Measurements from ENCODE around the gene CCM2L.

Gene CCM2L

DNA sequence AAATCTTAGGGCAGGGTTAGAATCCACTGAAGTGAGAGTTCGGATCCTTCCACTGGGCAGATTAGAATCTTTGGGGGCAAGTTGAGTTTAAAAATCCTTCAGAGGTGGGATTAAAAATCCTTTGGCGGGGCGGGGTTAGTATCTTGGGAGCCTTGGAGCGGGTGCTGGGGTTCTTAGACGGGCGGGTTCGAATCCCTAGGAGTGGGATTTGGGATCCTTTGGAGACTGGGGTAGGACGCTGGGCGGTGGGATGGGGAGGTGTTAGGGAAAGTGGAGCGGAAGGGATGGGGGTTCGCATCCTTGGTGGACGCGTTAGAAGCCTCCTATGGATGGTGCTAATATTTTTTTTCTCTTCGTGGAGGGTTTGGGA is 41.5 kb downstream of the CCM2L start:
- peaks cover 12% of the 10 kb centered on the region for H3K27me3 ChIP-seq (ENCODE audit: insufficient read depth, insufficient read length)
- no peak for TF ChIP-seq SUZ12 (IDR thresholded peaks at IDR 0.05; ENCODE audit: extremely low read depth, insufficient read depth, insufficient read length)
- TF ChIP-seq ZNF274 (IDR thresholded peaks at IDR 0.05; ENCODE audit: low read depth, low read length): no peak
- TF ChIP-seq YY1 (IDR thresholded peaks at IDR 0.05; ENCODE audit: insufficient read depth, insufficient read length): no peak
- no peak for DNase-seq (ENCODE audit: low read depth, low spot score)
- H3K9me3 ChIP-seq (ENCODE audit: insufficient read depth, low read length): no peaks in the 10 kb centered on the region
- peak overlapping the region; percentile 70 for H3K9ac ChIP-seq (ENCODE audit: insufficient read length, low read depth)
- H3K4me3 ChIP-seq (ENCODE audit: insufficient read length, low read depth): peak overlapping the region; percentile 55
- H3K36me3 ChIP-seq (ENCODE audit: insufficient read depth, insufficient read length, low read length): no peaks in the 10 kb centered on the region
- peaks cover 3% of the 10 kb centered on the region for H3K4me1 ChIP-seq (ENCODE audit: insufficient read depth, insufficient read length)

DNA sequence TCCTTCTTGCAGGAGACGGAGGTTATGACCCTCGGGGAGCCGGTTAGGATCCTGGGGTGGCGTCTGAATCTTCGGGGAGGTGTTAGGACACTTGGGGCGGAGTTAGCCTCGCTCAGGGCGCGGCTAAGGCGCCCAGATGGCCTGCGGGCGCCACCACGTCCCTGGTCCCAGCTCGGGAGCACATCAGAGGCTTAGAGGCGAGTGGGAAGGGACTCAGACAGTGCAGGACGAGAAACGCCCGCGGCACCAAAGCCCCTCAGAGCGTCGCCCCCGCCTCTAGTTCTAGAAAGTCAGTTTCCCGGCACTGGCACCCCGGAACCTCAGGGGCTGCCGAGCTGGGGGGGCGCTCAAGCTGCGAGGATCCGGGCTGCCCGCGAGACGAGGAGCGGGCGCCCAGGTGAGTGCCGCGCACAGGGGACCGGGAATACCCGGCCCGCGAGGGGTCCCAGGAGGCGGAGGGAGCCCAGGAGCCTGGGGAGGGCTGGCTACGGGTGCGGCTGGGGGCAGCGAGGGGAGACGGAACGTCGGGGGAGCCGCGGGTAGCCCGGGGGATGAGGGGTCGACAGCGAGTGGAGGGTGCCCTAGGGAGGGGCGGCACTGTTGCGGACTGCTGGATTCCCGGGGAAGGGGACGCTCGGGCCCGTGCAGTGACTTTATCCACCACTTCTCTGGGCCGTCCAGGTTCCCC is 42.0 kb downstream of the CCM2L start, which contains the start of gene HCK:
TSS of gene HCK (plus strand) at position 153 of the 688 bp plus-strand sequence.
- Histone ChIP-seq H3K9me3 (ENCODE audit: insufficient read depth, low read length) (no peaks in the 10 kb centered on the region), H3K4me1 (ENCODE audit: insufficient read depth, insufficient read length) (peaks cover 3% of the 10 kb centered on the region), H3K9ac (ENCODE audit: insufficient read length, low read depth) (peak within 1 kb of the TSS; percentile 70), H3K4me3 (ENCODE audit: insufficient read length, low read depth) (peak within 1 kb of the TSS; percentile 55), H3K36me3 (ENCODE audit: insufficient read depth, insufficient read length, low read length) (no peaks in the 10 kb centered on the region), H3K27me3 (ENCODE audit: insufficient read depth, insufficient read length) (peaks cover 12% of the 10 kb centered on the region)
- DNase-seq (ENCODE audit: low read depth, low spot score): no peak
- no peak for TF ChIP-seq YY1 (IDR thresholded peaks at IDR 0.05; ENCODE audit: insufficient read depth, insufficient read length)

DNA sequence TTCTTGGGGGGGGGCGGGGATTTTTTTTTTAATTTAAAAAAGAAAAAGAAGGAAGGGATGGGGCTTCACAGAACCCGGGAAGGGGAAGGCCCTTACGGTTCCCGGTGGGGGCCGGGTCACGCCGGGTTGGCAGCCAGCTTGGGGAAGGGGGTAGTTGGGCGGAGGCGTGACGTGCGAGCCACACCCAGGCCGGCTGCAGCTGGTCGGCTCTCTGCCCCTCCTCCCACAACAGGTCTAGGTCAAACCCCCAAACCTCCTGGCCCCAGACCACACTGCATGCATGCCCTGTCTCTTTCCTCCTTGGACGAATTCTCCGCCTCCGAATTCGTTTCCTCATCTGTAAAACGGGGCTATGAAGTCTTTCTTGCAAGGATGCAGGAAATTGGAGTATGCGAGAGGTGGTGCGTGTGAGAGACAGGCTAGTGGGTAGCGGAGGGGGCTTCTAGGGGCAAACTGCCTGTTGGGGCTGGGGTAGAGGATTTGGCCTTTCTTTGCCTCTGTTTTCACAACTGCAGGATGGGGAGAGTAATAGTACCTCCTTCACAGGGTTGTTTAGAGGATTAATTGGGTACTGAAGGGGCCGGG is 42.6 kb downstream of the CCM2L start:
- no peaks in the 10 kb centered on the region for H3K36me3 ChIP-seq (ENCODE audit: insufficient read depth, insufficient read length, low read length)
- H3K27me3 ChIP-seq (ENCODE audit: insufficient read depth, insufficient read length): peaks cover 12% of the 10 kb centered on the region
- TF ChIP-seq YY1 (IDR thresholded peaks at IDR 0.05; ENCODE audit: insufficient read depth, insufficient read length): no peak
- no peak for TF ChIP-seq SUZ12 (IDR thresholded peaks at IDR 0.05; ENCODE audit: extremely low read depth, insufficient read depth, insufficient read length)
- no peak for TF ChIP-seq ZNF274 (IDR thresholded peaks at IDR 0.05; ENCODE audit: low read depth, low read length)
- no peaks in the 10 kb centered on the region for H3K9me3 ChIP-seq (ENCODE audit: insufficient read depth, low read length)
- H3K4me1 ChIP-seq (ENCODE audit: insufficient read depth, insufficient read length): peaks cover 3% of the 10 kb centered on the region
- peak overlapping the region; percentile 55 for H3K4me3 ChIP-seq (ENCODE audit: insufficient read length, low read depth)
- peak overlapping the region; percentile 70 for H3K9ac ChIP-seq (ENCODE audit: insufficient read length, low read depth)
- DNase-seq (ENCODE audit: low read depth, low spot score): no peak

DNA sequence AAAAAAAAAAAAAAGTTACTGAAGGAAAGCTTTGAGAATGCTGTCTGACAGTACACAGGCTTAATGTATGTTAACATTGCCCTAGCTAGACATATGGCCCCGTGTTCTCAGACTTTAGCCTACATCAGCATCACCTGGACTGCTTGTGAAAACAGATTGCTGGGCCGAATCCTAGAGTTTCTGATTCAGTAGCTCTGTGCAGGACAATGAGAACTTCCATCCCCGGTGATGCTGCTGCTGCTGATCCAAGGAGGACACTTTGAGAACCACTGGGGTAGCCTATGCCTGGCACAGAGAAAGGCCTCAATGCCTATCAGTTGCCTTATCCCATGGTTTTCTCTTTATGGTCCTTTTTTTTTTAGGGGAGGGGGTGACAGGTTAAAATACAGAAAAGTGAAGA is 43.4 kb downstream of the CCM2L start:
- no peak for DNase-seq (ENCODE audit: low read depth, low spot score)
- H3K36me3 ChIP-seq (ENCODE audit: insufficient read depth, insufficient read length, low read length): no peaks in the 10 kb centered on the region
- H3K9me3 ChIP-seq (ENCODE audit: insufficient read depth, low read length): no peaks in the 10 kb centered on the region
- H3K4me3 ChIP-seq (ENCODE audit: insufficient read length, low read depth): no peak overlapping the region
- H3K4me1 ChIP-seq (ENCODE audit: insufficient read depth, insufficient read length): peaks cover 3% of the 10 kb centered on the region
- peaks cover 12% of the 10 kb centered on the region for H3K27me3 ChIP-seq (ENCODE audit: insufficient read depth, insufficient read length)
- no peak overlapping the region for H3K9ac ChIP-seq (ENCODE audit: insufficient read length, low read depth)
- TF ChIP-seq SUZ12 (IDR thresholded peaks at IDR 0.05; ENCODE audit: extremely low read depth, insufficient read depth, insufficient read length) (no peak), ZNF274 (IDR thresholded peaks at IDR 0.05; ENCODE audit: low read depth, low read length) (no peak), YY1 (IDR thresholded peaks at IDR 0.05; ENCODE audit: insufficient read depth, insufficient read length) (no peak)

DNA sequence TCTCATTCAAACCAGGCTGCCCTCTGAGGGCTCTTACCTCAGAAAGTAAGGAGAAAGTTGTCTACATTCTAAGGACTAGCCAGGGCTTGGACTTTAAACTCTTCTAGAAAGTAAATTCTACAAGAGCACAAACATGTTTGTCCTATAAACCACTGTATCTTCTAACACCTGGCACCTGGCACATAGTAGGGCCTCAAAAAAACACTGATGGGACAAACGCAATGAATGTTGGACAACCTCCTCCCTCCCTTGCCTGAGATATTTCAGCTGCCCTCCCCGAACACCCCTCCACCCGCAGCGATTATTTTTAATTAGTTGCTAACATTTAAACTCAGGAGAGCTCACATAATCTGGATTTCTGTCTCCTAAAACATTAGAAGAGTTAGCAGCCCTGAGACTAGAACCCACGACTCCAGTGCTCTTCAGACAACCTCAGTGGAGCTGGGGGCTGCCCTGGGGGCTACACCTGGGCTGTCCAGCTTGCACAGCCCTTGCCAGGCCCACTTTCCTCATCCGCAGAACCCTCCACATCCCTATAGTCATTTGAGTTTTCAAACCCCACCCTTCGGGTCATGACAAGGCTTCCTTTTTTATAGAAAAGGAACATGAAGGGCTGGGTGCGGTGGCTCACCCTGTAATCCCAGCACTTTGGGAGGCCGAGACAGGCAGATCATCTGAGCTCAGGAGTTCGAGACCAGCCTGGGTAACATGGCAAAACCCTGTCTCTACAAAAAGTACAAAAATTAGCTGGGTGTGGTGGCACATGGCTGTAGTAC is 46.7 kb downstream of the CCM2L start:
- Histone ChIP-seq H3K9me3 (ENCODE audit: insufficient read depth, low read length) (no peaks in the 10 kb centered on the region), H3K36me3 (ENCODE audit: insufficient read depth, insufficient read length, low read length) (no peaks in the 10 kb centered on the region), H3K9ac (ENCODE audit: insufficient read length, low read depth) (no peak overlapping the region), H3K27me3 (ENCODE audit: insufficient read depth, insufficient read length) (peaks cover 3% of the 10 kb centered on the region), H3K4me1 (ENCODE audit: insufficient read depth, insufficient read length) (peaks cover 5% of the 10 kb centered on the region), H3K4me3 (ENCODE audit: insufficient read length, low read depth) (no peak overlapping the region)
- no peak for DNase-seq (ENCODE audit: low read depth, low spot score)
- no peak for TF ChIP-seq YY1 (IDR thresholded peaks at IDR 0.05; ENCODE audit: insufficient read depth, insufficient read length)
- TF ChIP-seq ZNF274 (IDR thresholded peaks at IDR 0.05; ENCODE audit: low read depth, low read length): no peak
- TF ChIP-seq SUZ12 (IDR thresholded peaks at IDR 0.05; ENCODE audit: extremely low read depth, insufficient read depth, insufficient read length): no peak

DNA sequence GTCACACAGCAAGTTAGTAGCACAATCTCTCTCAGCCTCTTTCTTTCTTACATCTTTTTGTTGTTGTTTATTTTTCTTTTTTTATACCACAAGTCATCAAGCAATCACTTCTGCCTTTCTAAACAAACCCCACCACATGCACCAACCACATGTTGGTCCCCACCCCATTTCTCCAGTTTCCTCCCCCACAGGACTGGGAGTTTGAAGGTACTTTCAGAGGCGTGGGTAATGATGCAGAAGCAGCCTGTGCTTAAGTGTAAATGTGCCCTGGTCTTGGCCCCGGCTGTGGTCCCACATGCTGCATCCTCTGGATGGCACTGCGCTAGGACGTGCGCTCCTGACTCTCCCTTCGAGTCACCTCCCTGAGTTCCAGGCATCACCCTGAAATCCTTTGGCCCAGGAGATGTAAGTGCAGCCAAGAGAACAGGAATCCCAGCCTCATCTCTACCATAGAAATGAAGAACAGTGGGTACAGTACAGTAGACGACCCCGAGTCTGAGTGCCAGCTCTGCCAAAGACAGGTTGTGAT is 47.5 kb downstream of the CCM2L start:
- no peak for DNase-seq (ENCODE audit: low read depth, low spot score)
- TF ChIP-seq ZNF274 (IDR thresholded peaks at IDR 0.05; ENCODE audit: low read depth, low read length) (no peak), SUZ12 (IDR thresholded peaks at IDR 0.05; ENCODE audit: extremely low read depth, insufficient read depth, insufficient read length) (no peak), YY1 (IDR thresholded peaks at IDR 0.05; ENCODE audit: insufficient read depth, insufficient read length) (no peak)

DNA sequence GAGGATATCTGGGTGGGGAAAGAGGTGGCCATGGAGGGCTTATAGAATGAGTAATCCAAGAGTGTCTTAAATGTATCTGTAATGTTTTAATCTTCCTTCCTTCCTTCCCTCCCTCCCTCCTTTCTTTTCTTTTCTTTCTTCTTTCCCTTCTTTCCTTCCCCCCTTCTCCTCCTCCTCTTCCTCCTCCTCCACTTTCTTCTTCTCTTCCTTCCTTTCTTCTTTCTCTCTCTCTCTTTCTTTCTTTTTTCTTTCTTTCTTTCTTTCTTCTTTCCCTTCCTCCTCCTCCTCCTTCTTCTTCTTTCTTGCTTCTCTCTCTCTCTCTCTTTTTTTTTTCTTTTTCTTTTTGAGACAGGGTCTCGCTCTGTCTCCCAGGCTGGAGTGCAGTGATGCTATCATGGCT is 49.0 kb downstream of the CCM2L start:
- peaks cover 5% of the 10 kb centered on the region for H3K4me1 ChIP-seq (ENCODE audit: insufficient read depth, insufficient read length)
- no peaks in the 10 kb centered on the region for H3K27me3 ChIP-seq (ENCODE audit: insufficient read depth, insufficient read length)
- TF ChIP-seq SUZ12 (IDR thresholded peaks at IDR 0.05; ENCODE audit: extremely low read depth, insufficient read depth, insufficient read length) (no peak), ZNF274 (IDR thresholded peaks at IDR 0.05; ENCODE audit: low read depth, low read length) (no peak), YY1 (IDR thresholded peaks at IDR 0.05; ENCODE audit: insufficient read depth, insufficient read length) (no peak)
- no peak for DNase-seq (ENCODE audit: low read depth, low spot score)
- H3K4me3 ChIP-seq (ENCODE audit: insufficient read length, low read depth): no peak overlapping the region
- H3K9me3 ChIP-seq (ENCODE audit: insufficient read depth, low read length): no peaks in the 10 kb centered on the region
- H3K36me3 ChIP-seq (ENCODE audit: insufficient read depth, insufficient read length, low read length): no peaks in the 10 kb centered on the region
- H3K9ac ChIP-seq (ENCODE audit: insufficient read length, low read depth): no peak overlapping the region

More for the DNA sequence above, 47.5 kb downstream of the CCM2L start:
- H3K9ac ChIP-seq (ENCODE audit: insufficient read length, low read depth): no peak overlapping the region
- no peaks in the 10 kb centered on the region for H3K27me3 ChIP-seq (ENCODE audit: insufficient read depth, insufficient read length)
- no peaks in the 10 kb centered on the region for H3K9me3 ChIP-seq (ENCODE audit: insufficient read depth, low read length)
- H3K4me3 ChIP-seq (ENCODE audit: insufficient read length, low read depth): no peak overlapping the region
- no peaks in the 10 kb centered on the region for H3K36me3 ChIP-seq (ENCODE audit: insufficient read depth, insufficient read length, low read length)
- peaks cover 6% of the 10 kb centered on the region for H3K4me1 ChIP-seq (ENCODE audit: insufficient read depth, insufficient read length)

All from NT2/D1 (cell line).